GM12878 (cell line): ENCODE results near the gene PTPN5. TPM values are rescaled to one million over a fixed set of nuclear protein-coding genes. Genes with fewer than 3 reads are reported as not detected.

ENCODE experiments used
- ATAC-seq: fragments of 200-7000 bp; cut with Tn5 transposase; 3 replicates; pipeline ENCODE4 v1.9.1; 2020; ENCODE audit warnings: mild to moderate bottlenecking, moderate library complexity
- BruUV-seq: library from RNA; stranded (reverse); fragments of 400-500 nt; replicated peaks from 2 replicates; lab custom pipeline; 2021; lab: Mats Ljungman, UMichigan
- CTCF ChIA-PET: fragments of 300-600 bp; sonication (Branson Sonifier 250); formaldehyde crosslinking; extraction: SDS; loops from one replicate; lab custom pipeline; 2021; ENCODE audit warnings: inconsistent platforms; lab: Yijun Ruan, JAX
- POLR2A ChIA-PET: fragments of 350-600 bp; formaldehyde crosslinking; extraction: SDS; loops from one replicate; lab custom pipeline; 2021; ENCODE audit warnings: inconsistent platforms; lab: Charles Lee
- RAD21 ChIA-PET: fragments of 300-600 bp; sonication (Branson Sonifier 250); formaldehyde crosslinking; loops from one replicate; lab custom pipeline; 2023; ENCODE audit warnings: antibody characterized with exemption; ENCODE audit not compliant: unreplicated experiment; lab: Charles Lee
- SMC1A ChIA-PET: fragments of 300-600 bp; sonication (Branson Sonifier 250); formaldehyde crosslinking; loops from one replicate; lab custom pipeline; 2023; ENCODE audit not compliant: unreplicated experiment, uncharacterized antibody; lab: Charles Lee
- DNase-seq: peaks from one replicate; pipeline ENCODE4 v3.0.0-alpha.2; 2011; ENCODE audit warnings: low read depth, low spot score
- FAIRE-seq: peaks from 3 replicates; lab custom pipeline; 2011; peaks lifted over from hg19 to GRCh38; lab: Jason Lieb, UNC
- H2AFZ ChIP-seq: 2 replicates; pipeline ENCODE4 v1.6.0; 2011; ENCODE audit warnings: low read depth, low read length, control low read depth; ENCODE audit not compliant: control insufficient read depth
- H3K27ac ChIP-seq: 2 replicates; pipeline ENCODE4 v1.5.1; 2011; ENCODE audit warnings: control low read depth; ENCODE audit not compliant: control insufficient read depth, insufficient read depth
- H3K27me3 ChIP-seq, 2 experiments: replicated peaks in 1 of 2; 2 replicates each; pipeline versions ENCODE4 v1.6.0 to v1.6.1; 2011; ENCODE audit warnings: low read length in 1 of 2; ENCODE audit not compliant: control insufficient read depth in 2 of 2, insufficient read depth in 2 of 2
- H3K36me3 ChIP-seq, 2 experiments: 2 replicates each; pipeline ENCODE4 v1.5.1; 2011; ENCODE audit warnings: low read length in 1 of 2; ENCODE audit not compliant: control insufficient read depth in 2 of 2, insufficient read depth in 2 of 2
- H3K4me1 ChIP-seq: 2 replicates; pipeline ENCODE4 v1.6.1; 2011; ENCODE audit warnings: mild to moderate bottlenecking, low read length, moderate library complexity, mixed read lengths; ENCODE audit not compliant: control insufficient read depth, insufficient read depth
- H3K4me2 ChIP-seq: 2 replicates; pipeline ENCODE4 v1.6.0; 2011; ENCODE audit warnings: control low read depth; ENCODE audit not compliant: control insufficient read depth, insufficient read depth
- H3K4me3 ChIP-seq: fragments of 200-600 bp; sonication (generic); 2 replicates; pipeline ENCODE4 v1.5.1; 2016
- H3K79me2 ChIP-seq: 2 replicates; pipeline ENCODE4 v1.6.0; 2011; ENCODE audit warnings: low read length; ENCODE audit not compliant: control insufficient read depth, insufficient read depth
- H3K9ac ChIP-seq: 2 replicates; pipeline ENCODE4 v1.8.0; 2011; ENCODE audit warnings: low read length, control low read depth, mixed read lengths; ENCODE audit not compliant: control insufficient read depth, insufficient read depth
- H3K9me3 ChIP-seq: replicated peaks from 3 replicates; pipeline ENCODE4 v1.5.1; 2011; ENCODE audit warnings: mild to moderate bottlenecking, low read length; ENCODE audit not compliant: control insufficient read depth, insufficient read depth
- H4K20me1 ChIP-seq: 2 replicates; pipeline ENCODE4 v1.6.0; 2011; ENCODE audit not compliant: control insufficient read depth, insufficient read depth
- CREM ChIP-seq: IDR thresholded peaks from 2 replicates; pipeline ENCODE4 v1.6.1; 2014; ENCODE audit warnings: antibody characterized with exemption, low read depth
- HDAC6 ChIP-seq: fragments of 200-600 bp; sonication (generic); IDR thresholded peaks from one replicate; pipeline ENCODE4 v1.8.0; 2017; ENCODE audit warnings: antibody characterized with exemption; ENCODE audit not compliant: unreplicated experiment
- IKZF1 ChIP-seq: fragments of 450-650 bp; conservative IDR thresholded peaks from 2 replicates; pipeline ENCODE4 v1.6.1; 2017; ENCODE audit warnings: antibody characterized with exemption, mild to moderate bottlenecking
- MTA2 ChIP-seq: fragments of 450-650 bp; IDR thresholded peaks from 2 replicates; pipeline ENCODE4 v1.6.1; 2016; ENCODE audit warnings: low read depth, mild to moderate bottlenecking, moderate library complexity
- POLR2AphosphoS2 ChIP-seq: IDR thresholded peaks from 2 replicates; pipeline ENCODE4 v1.6.1; 2011; ENCODE audit warnings: low read depth, mild to moderate bottlenecking, low read length, improper control_type of control experiment, moderate library complexity
- RAD21 ChIP-seq: IDR thresholded peaks from 2 replicates; pipeline ENCODE4 v1.6.1; 2011; ENCODE audit warnings: mild to moderate bottlenecking, low read depth, low read length, moderate library complexity; ENCODE audit not compliant: insufficient read depth
- STAT3 ChIP-seq: IDR thresholded peaks from 2 replicates; pipeline ENCODE4 v1.6.1; 2011; ENCODE audit warnings: low read depth, low read length, improper control_type of control experiment
- TAF1 ChIP-seq: IDR thresholded peaks from 2 replicates; pipeline ENCODE4 v1.6.1; 2011; ENCODE audit warnings: mild to moderate bottlenecking, low read depth, low read length, borderline replicate concordance
- ZZZ3 ChIP-seq: IDR thresholded peaks from 2 replicates; pipeline ENCODE4 v1.6.1; 2011; ENCODE audit warnings: low read depth; ENCODE audit not compliant: control insufficient read depth, insufficient read length
- WGBS: methylation state at CpG from one replicate; pipeline ENCODE4 v1.1.6; 2016; ENCODE audit warnings: low lambda C conversion rate; ENCODE audit not compliant: insufficient replicate concordance, insufficient coverage; ENCODE audit errors: missing lambda C conversion rate; 5-methylcytosine and 5-hydroxymethylcytosine counted together
- in situ Hi-C: fragments of 300-500 bp; cut with MboI; formaldehyde crosslinking; loops from 9 replicates; pipeline ENCODE4 v1.14.3; 2018; ENCODE audit warnings: mixed read lengths
- intact Hi-C: fragments of 100-400 bp; cut with micrococcal nuclease; formaldehyde crosslinking; loops from one replicate; pipeline ENCODE4 v1.14.2; 2022; ENCODE audit not compliant: unreplicated experiment
- polyA plus RNA-seq, 11 experiments: library from polyadenylated mRNA; depleted of rRNA in 4 of 11; unstranded in 6 of 11; stranded (reverse) in 5 of 11; fragments of >200 nt; fragmentation: Nextera tagmentation in 4 of 11; fragmentation: Illumina TruSeq in 1 of 11; extraction: Ambion mirVana in 4 of 11; extraction: Trizol in 1 of 11; gene quantifications; 1 replicate in 1 of 11; 2 replicates in 10 of 11; pipeline versions ENCODE4 v1.2.1 to v1.2.3, GENCODE V29; 2011 to 2016; ENCODE audit warnings: inconsistent platforms in 2 of 11, missing spikeins in 2 of 11, low read depth in 1 of 11
- total RNA-seq, 4 experiments: library from RNA; depleted of rRNA in 3 of 4; stranded (reverse); fragments of >200 nt in 3 of 4; fragmentation: Illumina TruSeq in 1 of 4; extraction: Trizol in 1 of 4; gene quantifications; 2 replicates each; pipeline versions ENCODE4 v1.2.1 to v1.2.3, GENCODE V29; 2013 to 2021
- TF ChIP-seq, protein P1 (sequence below): IDR thresholded peaks from 2 replicates; pipeline ENCODE4 v1.6.1; 2012; ENCODE audit warnings: low read depth, low read length, improper control_type of control experiment
- TF ChIP-seq, protein P2 (sequence below): IDR thresholded peaks from 2 replicates; pipeline ENCODE4 v1.6.1; 2011; ENCODE audit warnings: borderline replicate concordance, low read depth, mild to moderate bottlenecking, moderate library complexity, mixed read lengths, low read length; ENCODE audit not compliant: insufficient read depth; ENCODE audit errors: extremely low read length
- TF ChIP-seq, protein P3 (sequence below): fragments of 450-650 bp; IDR thresholded peaks from 2 replicates; pipeline ENCODE4 v1.6.1; 2017; ENCODE audit warnings: mild to moderate bottlenecking, moderate library complexity
- TF ChIP-seq, protein P4 (sequence below): fragments of 450-650 bp; formaldehyde crosslinking; IDR thresholded peaks from 2 replicates; pipeline ENCODE4 v1.4.0; 2020; ENCODE audit warnings: mild to moderate bottlenecking, moderate library complexity

PTPN5 gene
- total and polyA plus RNA-seq, 10 of the 15 experiments (the other 5 are each of a cell fraction or from before 2014, with no cell fraction given): 0.04 to 0.06 (median 0.05) TPM; not detected in 7

DNA sequence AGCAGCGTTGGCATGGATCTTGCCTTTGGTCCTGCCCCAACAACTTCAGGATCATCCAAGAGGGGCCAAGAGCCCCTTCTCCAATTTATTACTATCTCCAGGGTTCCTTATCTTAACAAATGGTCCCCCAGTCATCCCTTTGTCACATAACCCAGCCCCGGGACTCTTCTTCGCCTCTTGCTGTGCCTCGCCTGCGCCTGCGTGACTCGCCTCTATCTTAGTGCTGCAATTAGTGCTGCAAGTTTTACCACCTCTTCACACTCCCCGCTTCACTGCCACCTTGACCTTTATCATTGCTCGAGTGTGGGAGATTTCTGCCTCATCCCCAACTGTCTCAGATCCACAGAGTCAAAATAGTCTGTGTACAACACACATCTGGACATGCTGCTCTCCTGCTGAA lies 61.6 kb downstream of the PTPN5 start (continued):
- no peak for TF ChIP-seq TAF1
- TF ChIP-seq, protein P1, sequence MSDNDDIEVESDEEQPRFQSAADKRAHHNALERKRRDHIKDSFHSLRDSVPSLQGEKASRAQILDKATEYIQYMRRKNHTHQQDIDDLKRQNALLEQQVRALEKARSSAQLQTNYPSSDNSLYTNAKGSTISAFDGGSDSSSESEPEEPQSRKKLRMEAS: no peak
- TF ChIP-seq HDAC6: no peak
- TF ChIP-seq STAT3: no peak

DNA sequence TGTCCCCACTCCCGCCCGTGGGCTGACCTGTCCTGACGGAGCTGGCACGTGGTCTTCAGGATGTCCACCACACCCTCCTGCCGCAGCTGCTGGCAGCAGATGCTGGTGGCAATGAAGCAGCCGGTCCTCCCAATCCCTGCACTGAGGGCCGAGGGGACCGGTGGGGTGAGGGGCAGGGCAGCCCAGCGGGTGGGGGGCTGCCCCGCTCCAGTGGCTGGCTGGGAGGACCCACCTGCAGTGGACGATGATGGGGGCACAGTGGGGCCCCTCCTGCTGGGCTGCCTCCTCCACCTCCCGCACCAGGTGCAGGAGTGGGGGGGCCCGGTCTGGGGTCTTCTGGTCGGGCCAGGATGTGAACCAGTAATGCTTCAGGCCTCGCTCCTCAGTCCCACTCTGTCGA lies 62.2 kb downstream of the PTPN5 start:
- no peak overlapping the region for H3K9ac ChIP-seq
- WGBS: 50% methylated on average over 14 of the region's 16 CpGs
- H3K9me3 ChIP-seq: no peaks in the 10 kb centered on the region
- RAD21 ChIA-PET: interaction anchor here (1.7 kb wide), 1 partner anchor 189 kb away, joined by 9 read pairs; no protein-coding TSS in a partner anchor
- intact Hi-C loops (loop anchor here (10.0 kb wide), 1 partner anchor 485 kb away; the partner anchor contains the start of gene SAA2), in situ Hi-C loops (no loop called here)
- BruUV-seq: no TSS peak
- H3K4me1 ChIP-seq: peaks cover 8% of the 10 kb centered on the region
- H3K79me2 ChIP-seq: no peaks in the 10 kb centered on the region
- no peak for DNase-seq
- no peak overlapping the region for H3K4me2 ChIP-seq
- no peak for FAIRE-seq
- no peak for ATAC-seq
- H3K4me3 ChIP-seq: no peak overlapping the region
- POLR2A ChIA-PET: interaction anchor here (0.6 kb wide), 1 partner anchor 25 kb away, joined by 3 read pairs; no protein-coding TSS in a partner anchor
- H3K27me3 ChIP-seq: no peaks in the 10 kb centered on the region; a peak in 1 of 4 replicates
- no peaks in the 10 kb centered on the region for H3K36me3 ChIP-seq
- no peak overlapping the region for H3K27ac ChIP-seq
- H4K20me1 ChIP-seq: no peaks in the 10 kb centered on the region
- H2AFZ ChIP-seq: no peak overlapping the region
- SMC1A ChIA-PET: interaction anchor here (2.2 kb wide), 1 partner anchor 189 kb away, joined by 8 read pairs; no protein-coding TSS in a partner anchor
- CTCF ChIA-PET: interaction anchor here (0.7 to 19.6 kb wide), 6 partner anchors 14 to 496 kb away, joined by 3 to 494 read pairs (median 8); no protein-coding TSS in a partner anchor
- TF ChIP-seq, protein P2, sequence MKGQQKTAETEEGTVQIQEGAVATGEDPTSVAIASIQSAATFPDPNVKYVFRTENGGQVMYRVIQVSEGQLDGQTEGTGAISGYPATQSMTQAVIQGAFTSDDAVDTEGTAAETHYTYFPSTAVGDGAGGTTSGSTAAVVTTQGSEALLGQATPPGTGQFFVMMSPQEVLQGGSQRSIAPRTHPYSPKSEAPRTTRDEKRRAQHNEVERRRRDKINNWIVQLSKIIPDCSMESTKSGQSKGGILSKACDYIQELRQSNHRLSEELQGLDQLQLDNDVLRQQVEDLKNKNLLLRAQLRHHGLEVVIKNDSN: no peak
- TF ChIP-seq, protein P3, sequence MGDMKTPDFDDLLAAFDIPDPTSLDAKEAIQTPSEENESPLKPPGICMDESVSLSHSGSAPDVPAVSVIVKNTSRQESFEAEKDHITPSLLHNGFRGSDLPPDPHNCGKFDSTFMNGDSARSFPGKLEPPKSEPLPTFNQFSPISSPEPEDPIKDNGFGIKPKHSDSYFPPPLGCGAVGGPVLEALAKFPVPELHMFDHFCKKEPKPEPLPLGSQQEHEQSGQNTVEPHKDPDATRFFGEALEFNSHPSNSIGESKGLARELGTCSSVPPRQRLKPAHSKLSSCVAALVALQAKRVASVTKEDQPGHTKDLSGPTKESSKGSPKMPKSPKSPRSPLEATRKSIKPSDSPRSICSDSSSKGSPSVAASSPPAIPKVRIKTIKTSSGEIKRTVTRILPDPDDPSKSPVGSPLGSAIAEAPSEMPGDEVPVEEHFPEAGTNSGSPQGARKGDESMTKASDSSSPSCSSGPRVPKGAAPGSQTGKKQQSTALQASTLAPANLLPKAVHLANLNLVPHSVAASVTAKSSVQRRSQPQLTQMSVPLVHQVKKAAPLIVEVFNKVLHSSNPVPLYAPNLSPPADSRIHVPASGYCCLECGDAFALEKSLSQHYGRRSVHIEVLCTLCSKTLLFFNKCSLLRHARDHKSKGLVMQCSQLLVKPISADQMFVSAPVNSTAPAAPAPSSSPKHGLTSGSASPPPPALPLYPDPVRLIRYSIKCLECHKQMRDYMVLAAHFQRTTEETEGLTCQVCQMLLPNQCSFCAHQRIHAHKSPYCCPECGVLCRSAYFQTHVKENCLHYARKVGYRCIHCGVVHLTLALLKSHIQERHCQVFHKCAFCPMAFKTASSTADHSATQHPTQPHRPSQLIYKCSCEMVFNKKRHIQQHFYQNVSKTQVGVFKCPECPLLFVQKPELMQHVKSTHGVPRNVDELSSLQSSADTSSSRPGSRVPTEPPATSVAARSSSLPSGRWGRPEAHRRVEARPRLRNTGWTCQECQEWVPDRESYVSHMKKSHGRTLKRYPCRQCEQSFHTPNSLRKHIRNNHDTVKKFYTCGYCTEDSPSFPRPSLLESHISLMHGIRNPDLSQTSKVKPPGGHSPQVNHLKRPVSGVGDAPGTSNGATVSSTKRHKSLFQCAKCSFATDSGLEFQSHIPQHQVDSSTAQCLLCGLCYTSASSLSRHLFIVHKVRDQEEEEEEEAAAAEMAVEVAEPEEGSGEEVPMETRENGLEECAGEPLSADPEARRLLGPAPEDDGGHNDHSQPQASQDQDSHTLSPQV: no peak
- TF ChIP-seq CREM (no peak), ZZZ3 (no peak), RAD21 (no peak), IKZF1 (no peak), MTA2 (no peak), POLR2AphosphoS2 (no peak)
- TF ChIP-seq, protein P4, sequence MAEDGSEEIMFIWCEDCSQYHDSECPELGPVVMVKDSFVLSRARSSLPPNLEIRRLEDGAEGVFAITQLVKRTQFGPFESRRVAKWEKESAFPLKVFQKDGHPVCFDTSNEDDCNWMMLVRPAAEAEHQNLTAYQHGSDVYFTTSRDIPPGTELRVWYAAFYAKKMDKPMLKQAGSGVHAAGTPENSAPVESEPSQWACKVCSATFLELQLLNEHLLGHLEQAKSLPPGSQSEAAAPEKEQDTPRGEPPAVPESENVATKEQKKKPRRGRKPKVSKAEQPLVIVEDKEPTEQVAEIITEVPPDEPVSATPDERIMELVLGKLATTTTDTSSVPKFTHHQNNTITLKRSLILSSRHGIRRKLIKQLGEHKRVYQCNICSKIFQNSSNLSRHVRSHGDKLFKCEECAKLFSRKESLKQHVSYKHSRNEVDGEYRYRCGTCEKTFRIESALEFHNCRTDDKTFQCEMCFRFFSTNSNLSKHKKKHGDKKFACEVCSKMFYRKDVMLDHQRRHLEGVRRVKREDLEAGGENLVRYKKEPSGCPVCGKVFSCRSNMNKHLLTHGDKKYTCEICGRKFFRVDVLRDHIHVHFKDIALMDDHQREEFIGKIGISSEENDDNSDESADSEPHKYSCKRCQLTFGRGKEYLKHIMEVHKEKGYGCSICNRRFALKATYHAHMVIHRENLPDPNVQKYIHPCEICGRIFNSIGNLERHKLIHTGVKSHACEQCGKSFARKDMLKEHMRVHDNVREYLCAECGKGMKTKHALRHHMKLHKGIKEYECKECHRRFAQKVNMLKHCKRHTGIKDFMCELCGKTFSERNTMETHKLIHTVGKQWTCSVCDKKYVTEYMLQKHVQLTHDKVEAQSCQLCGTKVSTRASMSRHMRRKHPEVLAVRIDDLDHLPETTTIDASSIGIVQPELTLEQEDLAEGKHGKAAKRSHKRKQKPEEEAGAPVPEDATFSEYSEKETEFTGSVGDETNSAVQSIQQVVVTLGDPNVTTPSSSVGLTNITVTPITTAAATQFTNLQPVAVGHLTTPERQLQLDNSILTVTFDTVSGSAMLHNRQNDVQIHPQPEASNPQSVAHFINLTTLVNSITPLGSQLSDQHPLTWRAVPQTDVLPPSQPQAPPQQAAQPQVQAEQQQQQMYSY (CRISPR knock-in tag): no peak
